ENCODE data around the gene NUDT9.

DNA sequence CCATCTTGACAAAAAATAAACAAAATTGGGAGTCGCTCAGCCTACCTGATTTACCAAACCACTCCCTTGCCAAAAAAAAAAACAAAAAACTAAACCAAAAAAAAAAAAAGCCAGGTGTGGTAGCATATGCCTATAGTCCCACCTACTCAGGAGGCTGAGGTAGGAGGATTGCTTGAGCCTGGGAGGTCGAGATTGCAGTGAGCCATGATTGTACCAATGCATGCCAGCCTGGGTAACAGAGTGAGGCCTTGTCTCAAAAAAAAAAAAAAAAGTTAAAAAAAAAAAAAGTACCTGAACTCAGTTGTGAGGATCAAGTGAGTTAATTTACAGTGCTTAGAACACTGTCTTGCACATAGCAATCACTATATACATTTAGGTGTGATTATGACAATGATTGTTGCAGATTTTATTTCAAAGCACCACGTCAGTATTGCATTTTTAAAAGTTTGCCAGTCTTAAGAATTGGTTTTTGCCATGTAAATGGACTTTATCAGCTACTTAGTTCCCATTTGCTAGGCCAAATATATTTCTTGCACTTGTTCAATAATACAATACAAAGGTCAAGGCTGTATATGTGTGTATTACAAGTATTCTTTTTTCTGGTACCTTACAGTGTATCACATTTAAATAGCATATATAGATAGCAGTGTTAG, 4.6 kb downstream of the NUDT9 start:
- TF ChIP-seq, protein P1, sequence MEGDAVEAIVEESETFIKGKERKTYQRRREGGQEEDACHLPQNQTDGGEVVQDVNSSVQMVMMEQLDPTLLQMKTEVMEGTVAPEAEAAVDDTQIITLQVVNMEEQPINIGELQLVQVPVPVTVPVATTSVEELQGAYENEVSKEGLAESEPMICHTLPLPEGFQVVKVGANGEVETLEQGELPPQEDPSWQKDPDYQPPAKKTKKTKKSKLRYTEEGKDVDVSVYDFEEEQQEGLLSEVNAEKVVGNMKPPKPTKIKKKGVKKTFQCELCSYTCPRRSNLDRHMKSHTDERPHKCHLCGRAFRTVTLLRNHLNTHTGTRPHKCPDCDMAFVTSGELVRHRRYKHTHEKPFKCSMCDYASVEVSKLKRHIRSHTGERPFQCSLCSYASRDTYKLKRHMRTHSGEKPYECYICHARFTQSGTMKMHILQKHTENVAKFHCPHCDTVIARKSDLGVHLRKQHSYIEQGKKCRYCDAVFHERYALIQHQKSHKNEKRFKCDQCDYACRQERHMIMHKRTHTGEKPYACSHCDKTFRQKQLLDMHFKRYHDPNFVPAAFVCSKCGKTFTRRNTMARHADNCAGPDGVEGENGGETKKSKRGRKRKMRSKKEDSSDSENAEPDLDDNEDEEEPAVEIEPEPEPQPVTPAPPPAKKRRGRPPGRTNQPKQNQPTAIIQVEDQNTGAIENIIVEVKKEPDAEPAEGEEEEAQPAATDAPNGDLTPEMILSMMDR (IDR thresholded peaks at IDR 0.05; ENCODE audit: poor library complexity): no peak
- no peak for TF ChIP-seq EZH2phosphoT487 (IDR thresholded peaks at IDR 0.05; ENCODE audit: low read depth, severe bottlenecking, unreplicated experiment)
